SW480 (cell line): ENCODE data around the gene PLCB1.
"Not testable (repeated sequence)": the region's sequence is repeated elsewhere in the genome, so short reads cannot be mapped to it uniquely, and the experiment has no call there.

ENCODE experiments used
- DNase-seq: peaks from one replicate; pipeline ENCODE4 v3.0.0-alpha.2; 2016; ENCODE audit warnings: low spot score

PLCB1 gene

DNA sequence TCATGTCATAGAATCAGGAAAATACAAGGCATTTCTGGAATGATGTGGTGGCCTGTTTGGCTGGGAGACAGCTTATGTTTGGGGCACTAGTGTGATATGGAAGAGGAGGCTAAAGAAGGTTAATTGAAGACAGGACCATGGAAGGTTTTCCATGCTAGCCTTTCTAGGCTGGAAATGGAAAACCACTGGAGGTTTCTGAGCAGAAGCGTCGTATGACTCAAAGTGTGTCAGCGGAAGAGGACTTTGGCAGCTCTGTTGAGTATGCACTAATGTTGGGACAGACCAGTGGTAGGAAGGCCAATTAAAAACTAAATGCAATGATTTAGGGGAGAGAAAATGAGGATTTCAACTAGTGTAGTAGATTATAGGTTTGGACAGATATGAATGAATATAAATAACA lies 413.1 kb downstream of the PLCB1 start:
- DNase-seq: no peak

DNA sequence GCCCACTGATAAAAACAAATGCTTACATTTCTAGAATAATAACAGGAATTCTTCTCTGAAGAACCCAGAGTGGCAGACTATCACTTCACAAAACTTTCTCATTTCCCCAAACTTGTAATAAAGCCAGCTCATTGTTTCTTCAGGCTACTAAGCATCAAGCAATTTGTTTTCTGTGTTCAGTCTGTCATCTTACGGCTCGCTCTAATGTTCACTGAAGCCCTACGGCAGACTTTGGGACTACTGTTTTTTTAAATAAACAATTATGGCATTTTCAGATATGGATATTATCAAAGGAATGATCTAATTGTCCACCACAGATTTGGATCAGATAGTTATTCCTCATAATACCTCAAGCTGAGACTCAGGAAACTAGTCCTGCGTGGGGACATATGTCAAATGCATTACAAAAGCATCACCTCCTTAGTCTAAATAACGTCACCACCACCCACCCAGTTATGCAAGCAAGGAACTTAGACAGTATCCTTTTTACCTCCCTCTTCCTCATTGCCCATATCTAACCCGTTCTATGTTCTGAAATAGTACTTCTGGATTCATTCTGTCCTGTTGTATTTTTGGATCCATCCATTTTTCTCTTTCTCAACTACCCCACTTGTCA lies 415.1 kb downstream of the PLCB1 start:
- DNase-seq: no peak

DNA sequence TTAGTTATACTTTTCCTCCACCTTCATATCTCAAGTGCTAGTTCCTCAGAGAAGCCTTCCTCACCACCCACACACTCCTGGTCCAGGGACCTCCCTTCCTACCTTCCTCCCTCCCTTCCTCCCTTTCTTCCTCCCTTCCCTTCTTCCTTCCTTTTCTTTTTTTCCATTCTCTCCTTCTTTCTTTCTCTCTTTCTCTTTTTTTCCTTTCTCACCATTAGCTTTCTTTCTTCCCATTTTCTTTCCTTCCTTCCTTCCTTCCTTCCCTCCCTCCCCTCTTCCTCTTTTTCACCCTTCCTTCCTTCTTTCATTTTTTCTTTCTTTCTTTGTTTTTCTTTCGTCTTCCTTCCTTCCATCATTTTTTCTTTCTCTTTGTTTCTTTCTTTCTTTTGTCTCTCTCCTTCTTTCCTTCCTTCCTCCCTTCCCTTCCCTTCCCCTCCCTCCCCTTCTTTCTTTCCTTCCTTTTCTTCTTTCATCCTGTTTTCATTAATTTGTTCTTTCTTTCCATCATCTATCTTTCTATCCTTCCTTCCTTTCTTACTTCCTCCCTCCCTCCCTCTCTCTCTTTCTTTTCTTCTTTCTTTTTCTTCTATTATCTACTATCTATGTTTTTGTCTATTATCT lies 416.0 kb downstream of the PLCB1 start:
- DNase-seq: no peak

DNA sequence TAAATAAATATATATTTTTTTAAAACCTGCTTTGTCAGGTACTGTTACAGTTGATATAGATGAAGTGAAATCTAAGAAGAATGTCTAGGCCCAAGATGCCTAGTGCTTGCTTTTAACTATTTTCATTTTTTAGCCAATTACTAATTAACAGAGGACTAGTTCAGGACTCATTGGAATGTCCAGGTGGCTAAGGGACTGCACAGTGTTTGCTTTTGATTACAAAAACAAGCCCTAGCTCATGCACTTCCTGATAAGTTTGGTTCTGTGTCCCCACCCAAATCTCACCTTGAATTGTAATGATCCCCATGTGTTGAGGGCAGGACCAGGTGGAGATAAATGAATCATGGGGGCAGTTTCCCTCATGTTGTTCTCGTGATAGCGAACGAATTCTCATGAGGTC lies 417.1 kb downstream of the PLCB1 start:
- DNase-seq: no peak

DNA sequence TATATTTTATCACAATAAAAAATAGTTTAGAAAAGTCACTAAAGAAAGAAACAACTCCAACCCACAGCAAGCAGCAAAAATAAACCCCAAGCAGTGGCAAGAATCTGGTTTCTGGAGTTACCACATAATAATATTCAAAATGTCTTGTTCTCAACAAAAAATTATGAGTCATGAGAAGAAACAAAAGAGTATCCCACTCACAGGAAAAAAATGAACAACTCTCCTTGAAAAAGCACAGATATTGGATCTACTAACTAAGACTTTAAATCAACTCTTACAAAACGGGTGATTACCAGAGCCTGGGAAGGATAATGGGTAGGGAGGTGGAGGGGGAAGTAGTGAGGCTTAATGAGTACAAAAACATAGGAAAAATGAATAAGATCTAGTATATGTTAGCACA lies 425.6 kb downstream of the PLCB1 start:
- DNase-seq: no peak

DNA sequence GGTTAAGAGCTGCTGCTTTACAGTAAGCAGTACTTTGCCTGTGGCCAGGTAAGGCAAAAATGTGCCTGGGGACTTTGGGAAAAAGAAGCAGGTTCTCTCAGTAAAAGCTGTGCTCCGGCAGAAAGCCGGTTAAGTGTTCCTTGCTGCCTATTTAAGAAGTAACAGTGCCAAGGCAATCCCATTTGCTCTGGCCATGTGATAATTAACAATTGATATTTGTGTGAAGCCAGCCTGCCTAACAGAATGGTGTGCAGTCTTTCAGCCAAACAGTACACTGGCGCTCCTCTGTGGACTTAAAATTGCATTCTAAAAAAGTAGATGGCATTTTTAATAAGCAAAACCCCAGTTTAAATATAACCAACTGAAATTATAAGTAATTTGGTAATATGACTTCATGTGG lies 430.3 kb downstream of the PLCB1 start:
- no peak for DNase-seq

DNA sequence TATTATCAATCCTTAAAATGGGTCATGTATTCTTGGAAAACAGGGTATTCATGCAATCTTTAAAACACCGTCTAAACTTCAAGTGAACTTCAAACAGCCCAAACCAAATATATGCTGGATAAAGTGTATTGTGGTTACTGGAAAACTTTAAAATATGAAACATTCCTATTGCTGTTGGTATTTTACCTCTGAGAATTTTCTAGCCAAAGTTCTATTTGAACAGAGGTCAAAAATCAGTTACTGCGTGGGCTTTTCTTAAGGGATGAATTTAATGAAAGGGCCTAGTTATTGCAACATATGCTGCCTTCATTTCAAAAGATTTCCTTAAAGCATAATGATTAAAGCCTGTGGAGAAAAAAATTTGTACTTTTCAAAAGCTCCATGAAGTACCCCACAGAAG lies 436.0 kb downstream of the PLCB1 start:
- no peak for DNase-seq

DNA sequence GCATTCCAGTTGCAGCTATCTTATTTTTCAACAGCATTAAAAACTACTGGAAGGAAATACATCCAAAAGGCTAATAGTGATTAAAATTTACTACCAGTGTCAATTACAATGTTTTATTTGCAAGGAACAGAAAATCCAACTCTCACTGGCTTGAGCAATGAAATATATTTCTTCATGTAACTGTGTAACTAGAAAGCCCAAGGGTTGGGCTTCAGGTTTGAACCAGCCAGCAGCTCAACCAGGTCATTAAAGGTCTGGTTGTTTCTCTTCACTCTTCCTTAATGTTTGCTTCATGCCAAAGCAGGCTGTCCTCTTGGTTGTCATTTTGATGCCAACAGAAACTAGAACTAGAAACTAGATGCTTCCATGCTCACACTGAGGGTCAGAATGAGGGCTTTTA lies 437.7 kb downstream of the PLCB1 start:
- no peak for DNase-seq

DNA sequence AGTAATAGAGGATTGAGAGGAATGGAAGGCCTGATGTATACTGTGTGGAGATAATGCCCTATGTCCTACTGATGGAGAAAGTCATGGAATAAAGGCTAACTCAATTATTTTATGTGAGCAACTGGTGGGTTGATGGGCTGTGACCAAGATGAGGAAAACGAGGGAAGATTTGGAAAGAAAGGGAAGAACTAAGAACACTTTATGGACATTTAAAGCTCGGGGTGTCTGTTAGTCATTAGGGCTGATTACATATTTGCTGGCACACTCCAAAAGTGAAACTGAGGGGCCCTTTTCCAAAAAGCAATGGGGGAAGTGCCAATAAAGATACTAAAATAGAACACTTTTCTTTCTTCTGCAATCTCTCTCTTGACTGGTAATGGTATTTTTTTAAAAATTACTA lies 439.5 kb downstream of the PLCB1 start:
- no peak for DNase-seq

DNA sequence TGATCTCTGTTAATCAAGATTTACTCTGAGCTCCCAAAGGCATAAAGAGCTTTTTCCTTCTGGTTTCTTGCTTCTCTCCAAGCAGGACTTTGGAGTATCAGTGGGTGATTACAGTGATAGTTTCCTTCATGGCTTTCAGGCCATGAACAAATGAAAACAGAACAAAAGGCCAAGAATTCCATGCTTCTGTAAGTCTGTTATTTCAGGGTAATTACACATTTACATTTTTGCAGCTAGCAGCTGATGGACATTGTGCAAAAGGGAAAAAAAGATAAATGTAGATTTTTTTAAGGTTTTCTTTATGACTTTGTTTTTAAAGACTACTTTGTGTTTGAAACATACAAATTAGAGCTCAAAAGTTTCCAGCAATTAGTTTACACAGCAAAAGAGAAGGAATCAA lies 441.6 kb downstream of the PLCB1 start:
- no peak for DNase-seq

DNA sequence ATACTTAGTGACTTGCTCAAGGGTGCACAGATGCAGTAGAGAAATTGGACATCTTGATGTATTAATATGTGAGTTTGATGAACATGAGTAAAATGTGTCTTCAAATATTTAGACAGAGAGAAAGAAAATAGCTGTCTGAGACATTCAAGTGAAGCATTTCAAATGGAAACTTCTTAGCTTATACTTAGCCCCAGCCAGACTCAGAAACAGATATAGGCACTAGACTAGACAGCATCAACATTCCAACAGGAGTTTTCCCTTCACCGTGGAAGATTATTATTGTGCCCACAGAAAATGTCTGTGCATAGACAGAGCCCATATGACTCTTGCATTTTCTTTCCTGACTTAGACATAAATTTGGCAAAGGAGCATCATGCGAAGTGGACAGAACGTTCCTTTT lies 443.0 kb downstream of the PLCB1 start:
- no peak for DNase-seq

DNA sequence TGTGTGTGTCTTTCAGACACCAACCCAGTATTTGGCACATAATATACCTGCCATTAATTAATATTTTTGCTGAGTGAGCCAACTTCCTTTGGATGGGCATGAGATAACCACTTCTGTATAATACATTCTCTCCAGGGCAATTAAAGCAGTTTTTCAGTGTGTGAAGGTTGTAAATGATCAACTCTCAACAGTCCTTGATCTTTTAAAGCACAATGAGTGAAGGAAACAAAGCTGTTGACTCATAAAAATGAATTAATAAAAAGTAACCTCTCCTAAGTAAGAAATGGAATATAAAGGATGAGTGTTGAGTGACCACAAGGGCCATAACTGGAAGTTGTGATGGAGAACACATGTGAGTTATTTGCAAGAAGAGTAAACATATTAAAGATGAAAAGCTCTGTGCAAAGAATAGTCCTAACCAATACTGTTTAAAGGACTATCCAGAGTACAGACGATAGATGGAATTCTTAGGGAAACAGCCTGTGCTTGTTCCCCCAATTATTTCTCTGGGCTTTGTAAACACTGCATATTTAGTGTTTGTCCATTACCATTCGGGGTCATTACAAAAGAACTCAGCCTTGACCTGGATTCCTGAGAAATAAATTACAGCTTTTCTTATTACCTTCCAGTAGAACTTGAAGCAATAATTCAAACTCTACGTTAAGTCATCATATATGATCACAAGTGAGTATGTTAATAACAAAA lies 446.2 kb downstream of the PLCB1 start:
- peak; percentile 86 for DNase-seq

DNA sequence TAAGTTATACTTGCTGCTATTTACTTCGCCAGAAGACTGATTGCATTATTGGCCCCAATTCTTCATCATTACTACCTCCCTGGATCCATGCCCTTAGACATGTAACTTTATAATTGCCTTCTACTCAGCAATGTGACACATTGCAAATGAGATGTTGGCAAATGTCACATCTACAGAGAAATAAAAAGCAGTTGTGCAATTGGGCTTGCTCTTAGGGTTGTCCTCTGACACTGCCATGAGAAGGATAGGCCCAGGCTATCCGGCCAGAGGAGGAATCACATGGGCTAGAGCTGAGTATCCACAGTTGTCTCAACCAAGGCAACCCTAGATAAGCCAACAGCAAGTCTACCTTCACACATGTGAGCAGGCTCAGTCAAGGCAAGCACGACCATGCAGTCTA lies 447.0 kb downstream of the PLCB1 start:
- DNase-seq: no peak

DNA sequence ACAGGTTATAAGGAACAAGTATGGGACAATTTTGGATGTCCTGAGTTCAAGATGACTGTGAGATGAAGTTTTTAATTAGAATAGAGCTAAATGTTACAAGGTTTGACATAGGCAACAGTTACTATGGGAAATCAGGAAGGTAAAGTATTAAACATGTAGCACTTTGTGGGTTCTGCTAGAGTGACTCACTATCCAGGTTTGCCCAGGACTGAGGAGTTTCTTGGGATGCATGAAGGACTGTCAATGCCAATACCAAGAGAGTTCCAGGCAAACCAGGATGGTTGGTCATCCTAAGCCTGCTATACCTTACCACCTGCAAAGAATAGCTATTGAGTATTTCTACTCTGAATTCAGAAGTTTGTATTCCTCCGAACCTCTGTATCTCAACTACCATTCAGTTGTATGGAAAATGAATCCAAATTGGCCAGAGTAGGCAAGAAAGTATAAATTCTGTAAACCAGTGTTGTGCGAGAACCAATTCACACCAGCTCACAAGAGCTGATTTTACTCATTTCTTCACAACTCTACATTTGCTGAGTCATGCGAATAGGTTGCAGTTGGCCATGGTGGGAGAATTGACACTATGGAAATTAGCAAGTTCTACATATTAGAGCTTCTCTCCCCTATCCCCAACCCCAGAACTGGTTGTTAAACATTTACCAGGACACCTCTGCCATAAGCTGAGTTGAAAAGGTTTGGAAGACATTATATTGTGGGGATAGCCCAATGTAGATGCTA lies 449.5 kb downstream of the PLCB1 start:
- no peak for DNase-seq

DNA sequence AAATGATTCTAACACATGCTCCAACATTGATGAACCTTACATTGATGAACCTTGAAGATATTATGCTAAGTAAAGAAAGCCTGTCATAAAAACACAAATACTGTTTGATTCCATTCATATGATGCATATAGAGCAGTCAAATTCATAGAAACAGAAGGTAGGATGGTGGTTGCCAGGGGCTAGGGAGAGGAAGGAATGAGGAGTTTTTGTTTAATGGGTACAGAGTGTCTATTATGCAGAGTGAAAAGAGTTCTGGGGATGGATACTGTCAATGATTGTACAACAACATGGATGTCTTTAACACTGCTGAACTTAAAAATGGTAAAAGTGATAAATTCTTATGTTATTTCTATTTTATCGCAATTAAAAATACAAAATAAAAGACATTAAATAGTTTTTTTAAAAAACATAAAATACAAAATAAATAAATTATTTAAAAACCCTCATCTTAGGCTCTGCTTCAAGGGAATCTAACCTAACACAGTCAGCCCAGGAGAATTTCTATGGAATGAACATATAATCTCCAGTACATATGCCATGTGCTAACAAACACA lies 451.0 kb downstream of the PLCB1 start:
- DNase-seq: no peak

DNA sequence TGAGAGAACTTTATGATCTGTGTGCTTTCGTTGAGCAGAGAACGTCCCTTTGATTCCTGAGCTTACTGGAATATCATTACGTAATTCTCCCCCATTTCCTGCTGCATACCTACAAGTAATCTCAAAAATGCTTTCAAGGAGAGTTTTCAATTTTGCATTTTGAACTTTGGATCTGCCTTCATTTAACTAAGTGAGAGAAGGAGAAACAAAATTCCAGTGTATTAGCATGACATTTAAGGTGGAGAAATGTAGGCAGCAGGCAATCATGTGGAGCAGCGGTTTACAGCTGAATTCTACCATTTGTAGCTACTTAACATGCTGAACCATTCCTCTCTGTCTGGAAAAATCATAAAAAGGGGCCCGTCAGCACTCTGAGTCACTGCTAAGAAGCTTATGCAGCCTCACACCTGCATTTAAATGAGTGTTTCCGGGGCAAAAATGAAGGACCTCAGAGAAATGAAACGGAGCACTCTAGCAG lies 451.5 kb downstream of the PLCB1 start:
- DNase-seq: no peak

DNA sequence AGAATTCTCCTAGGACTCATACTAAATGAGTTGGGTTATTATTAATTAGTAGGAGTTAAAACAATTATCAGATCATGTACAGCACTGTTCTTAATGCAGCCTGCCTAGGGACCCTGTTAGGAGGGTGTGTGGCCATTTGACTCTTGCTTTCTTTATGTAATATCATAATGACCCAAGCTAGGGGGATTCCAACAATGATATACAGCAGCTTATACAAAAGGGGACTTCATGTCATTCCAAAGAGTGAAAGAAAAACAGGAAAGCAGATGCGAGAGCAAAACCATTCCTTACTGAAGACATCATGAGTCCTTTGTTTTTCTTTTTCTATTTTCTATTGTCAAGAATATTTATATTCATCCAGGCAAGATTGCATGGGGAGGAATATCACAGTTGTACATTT lies 455.2 kb downstream of the PLCB1 start:
- DNase-seq: no peak

DNA sequence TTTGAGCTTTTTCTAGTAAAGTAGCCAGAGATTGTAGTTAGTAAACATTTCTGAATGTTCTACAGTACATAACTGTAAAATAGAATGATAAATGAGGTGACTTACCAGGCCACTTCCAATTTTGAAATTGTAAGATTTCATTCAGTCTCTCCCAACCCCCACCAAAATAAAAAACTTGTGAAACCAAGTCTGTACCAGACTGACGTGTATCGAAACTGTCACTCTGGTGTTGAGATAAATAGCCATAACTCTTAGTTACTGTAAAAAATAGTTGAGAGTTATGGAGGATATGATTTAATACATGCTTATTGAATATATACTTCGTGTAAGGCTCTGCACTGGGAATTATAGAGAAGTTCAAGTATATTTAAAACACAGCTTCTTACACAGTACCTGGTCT lies 455.7 kb downstream of the PLCB1 start:
- DNase-seq: no peak

DNA sequence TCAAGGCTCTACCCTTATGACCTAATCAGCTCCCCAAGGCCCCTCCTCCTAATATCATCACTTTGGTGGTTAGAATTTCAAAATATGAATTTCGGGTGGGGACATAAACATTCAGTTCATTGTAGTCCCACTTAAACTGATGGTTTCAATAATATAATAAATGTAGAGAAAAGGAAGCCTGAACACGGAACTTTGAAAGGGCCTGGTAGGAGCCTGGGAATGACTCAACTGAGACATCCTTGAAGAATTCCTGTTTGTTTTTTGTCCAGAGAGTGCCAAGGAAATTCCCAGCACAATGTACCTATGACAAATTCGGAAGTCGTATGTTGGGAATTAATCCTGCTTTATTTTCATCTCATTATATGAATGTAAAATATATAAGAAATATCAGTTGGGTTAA lies 457.9 kb downstream of the PLCB1 start:
- DNase-seq: no peak

DNA sequence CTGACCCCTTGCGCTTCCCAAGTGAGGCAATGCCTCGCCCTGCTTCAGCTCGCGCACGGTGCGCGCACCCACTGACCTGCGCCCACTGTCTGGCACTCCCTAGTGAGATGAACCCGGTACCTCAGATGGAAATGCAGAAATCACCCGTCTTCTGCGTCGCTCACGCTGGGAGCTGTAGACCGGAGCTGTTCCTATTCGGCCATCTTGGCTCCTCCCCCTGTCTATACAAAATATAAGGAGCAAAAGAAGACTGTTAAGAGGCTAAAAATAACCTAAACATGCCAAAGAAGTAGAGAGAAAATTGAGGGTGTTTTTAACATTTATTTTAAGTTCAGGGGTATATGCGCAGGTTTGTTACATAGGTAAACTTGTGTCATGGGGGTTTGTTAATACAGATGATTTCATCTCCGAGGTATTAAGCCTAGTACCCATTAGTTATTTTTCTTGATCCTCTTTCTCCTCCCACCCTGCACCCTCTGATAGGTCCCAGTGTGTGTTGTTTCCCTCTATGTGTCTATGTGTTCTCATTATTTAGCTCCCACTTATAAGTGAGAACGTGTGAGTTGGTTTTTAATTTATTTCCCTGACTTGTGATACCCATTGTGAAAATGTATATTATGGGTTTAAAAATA lies 469.0 kb downstream of the PLCB1 start:
- not testable (repeated sequence) for DNase-seq

DNA sequence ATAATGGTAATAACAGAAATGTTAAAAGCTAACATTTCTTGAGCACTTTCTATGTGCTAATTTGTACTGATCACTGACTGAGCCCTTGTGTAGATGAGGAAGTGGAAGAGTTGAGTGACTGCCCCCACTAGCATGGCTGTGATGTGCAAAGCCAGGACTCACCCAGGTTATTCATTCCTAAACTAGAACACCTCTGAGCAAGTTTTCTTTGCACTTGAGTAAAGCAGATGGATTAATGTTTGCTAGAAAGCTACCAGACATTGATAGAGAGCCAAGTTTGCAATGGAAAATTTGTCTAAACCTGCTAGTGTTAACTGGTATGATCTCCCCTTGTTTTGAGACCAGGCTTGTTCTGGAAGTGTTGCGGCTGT lies 469.5 kb downstream of the PLCB1 start:
- no peak for DNase-seq
